OCI-M2 (cell line): Measurements from ENCODE around the gene PHOX2A.

ENCODE experiments used
- DNase-seq: peaks from one replicate; lab custom pipeline; 2025; ENCODE audit not compliant: unreplicated experiment; lab: John Stamatoyannopoulos, UW

PHOX2A gene

GRCh38 chr11:72250661-72251464 lies 6.9 kb upstream of the PHOX2A start:
- DNase-seq: no peak

GRCh38 chr11:72249961-72250360 lies 6.0 kb upstream of the PHOX2A start:
- DNase-seq: no peak

GRCh38 chr11:72247584-72247983 lies 3.6 kb upstream of the PHOX2A start:
- no peak for DNase-seq

GRCh38 chr11:72245263-72245816 lies 1.4 kb upstream of the PHOX2A start:
- no peak for DNase-seq

- DNase-seq: no peak
Measured at GRCh38 chr11:72244361-72245262, 636 bp upstream of the PHOX2A start.

- DNase-seq: no peak
Measured at GRCh38 chr11:72243173-72244059, 560 bp downstream of the PHOX2A start.

GRCh38 chr11:72242141-72242540 lies 1.8 kb downstream of the PHOX2A start:
- DNase-seq: no peak

- DNase-seq: no peak
Measured at GRCh38 chr11:72241291-72241781, 2.6 kb downstream of the PHOX2A start.

- no peak for DNase-seq
Measured at GRCh38 chr11:72240461-72241290, 3.3 kb downstream of the PHOX2A start.

- no peak for DNase-seq
Measured at GRCh38 chr11:72239849-72240460, 4.0 kb downstream of the PHOX2A start.

GRCh38 chr11:72239313-72239848 lies 4.6 kb downstream of the PHOX2A start:
- no peak for DNase-seq

- no peak for DNase-seq
Measured at GRCh38 chr11:72238492-72239312, 5.3 kb downstream of the PHOX2A start.

- no peak for DNase-seq
Measured at GRCh38 chr11:72238040-72238450, 5.9 kb downstream of the PHOX2A start.

GRCh38 chr11:72237112-72237931 lies 6.7 kb downstream of the PHOX2A start:
- DNase-seq: no peak

- no peak for DNase-seq
Measured at GRCh38 chr11:72236774-72237111, 7.2 kb downstream of the PHOX2A start.

GRCh38 chr11:72236083-72236697 lies 7.8 kb downstream of the PHOX2A start:
- DNase-seq: no peak
